GM10248 (cell line): ENCODE results near the gene CFAP20DC.
"Not testable (repeated sequence)": the region's sequence is repeated elsewhere in the genome, so short reads cannot be mapped to it uniquely, and the experiment has no call there.

Experiments used
- CTCF ChIA-PET: fragments of 300-600 bp; sonication (Branson Sonifier 250); formaldehyde crosslinking; extraction: SDS; loops from one replicate; lab custom pipeline; 2021; ENCODE audit warnings: antibody characterized with exemption; lab: Yijun Ruan, JAX
- POLR2A ChIA-PET: fragments of 350-650 bp; sonication (Branson Sonifier 250); formaldehyde crosslinking; extraction: SDS; loops from one replicate; lab custom pipeline; 2020; ENCODE audit warnings: antibody characterized with exemption; lab: Yijun Ruan, JAX
- DNase-seq: peaks from one replicate; pipeline ENCODE4 v3.0.0; 2012; ENCODE audit errors: extremely low spot score
- CTCF ChIP-seq: IDR thresholded peaks from 2 replicates; pipeline ENCODE4 v1.5.1; 2012; ENCODE audit warnings: mild to moderate bottlenecking, low read depth; ENCODE audit errors: extremely low read depth, missing control alignments, control extremely low read depth

Gene CFAP20DC

GRCh38 chr3:58824777-58825176, 225.0 kb downstream of the CFAP20DC start:
- no peak for TF ChIP-seq CTCF
- DNase-seq = no peak
- ChIA-PET CTCF (interaction anchor here (0.6 to 3.8 kb wide), 17 partner anchors 9 to 600 kb away, joined by 3 to 29 read pairs (median 3); no protein-coding TSS in a partner anchor), POLR2A (no interaction called here)

GRCh38 chr3:58824285-58824684, 225.5 kb downstream of the CFAP20DC start:
- peak; percentile 25 for DNase-seq
- CTCF ChIA-PET = interaction anchor here (0.6 to 3.8 kb wide), 17 partner anchors 10 to 601 kb away, joined by 3 to 29 read pairs (median 3); no protein-coding TSS in a partner anchor
- POLR2A ChIA-PET = no interaction called here
- peak; percentile 51 for TF ChIP-seq CTCF

GRCh38 chr3:58806551-58807244, 243.1 kb downstream of the CFAP20DC start:
- CTCF ChIA-PET, POLR2A ChIA-PET: not testable (repeated sequence)

GRCh38 chr3:58804914-58805313, 244.9 kb downstream of the CFAP20DC start:
- TF ChIP-seq CTCF = no peak
- DNase-seq = no peak
- CTCF ChIA-PET = no interaction called here
- POLR2A ChIA-PET = no interaction called here

More at GRCh38 chr3:58806551-58807244, 243.1 kb downstream of the CFAP20DC start:
- DNase-seq = not testable (repeated sequence)

GRCh38 chr3:58801541-58801940, 248.3 kb downstream of the CFAP20DC start:
- ChIA-PET POLR2A (no interaction called here), CTCF (no interaction called here)
- DNase-seq = no peak
- TF ChIP-seq CTCF = no peak

GRCh38 chr3:58800940-58801339, 248.9 kb downstream of the CFAP20DC start:
- CTCF ChIA-PET = no interaction called here

More at GRCh38 chr3:58800940-58801339, 248.9 kb downstream of the CFAP20DC start:
- no peak for TF ChIP-seq CTCF
- POLR2A ChIA-PET = no interaction called here
- no peak for DNase-seq
